Measurements from ENCODE around the gene ZNF792.

DNA sequence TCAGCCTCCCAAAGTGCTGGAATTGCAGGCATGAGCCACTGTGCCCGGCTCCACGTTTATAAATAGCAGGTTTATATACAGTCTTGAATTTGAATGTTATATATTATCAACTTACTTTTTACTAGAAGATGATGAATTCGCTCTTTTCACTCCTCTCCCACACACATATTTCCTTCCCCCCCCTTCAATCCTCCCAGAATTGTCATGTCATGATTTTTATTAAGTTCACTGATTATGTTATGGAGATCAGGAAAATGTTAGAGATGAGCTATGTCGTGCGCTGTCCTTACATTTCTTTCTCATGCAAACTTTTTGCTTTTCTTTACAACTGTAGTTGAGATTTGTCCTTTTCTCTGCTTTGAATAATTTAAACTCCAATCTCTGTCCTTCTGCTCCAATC lies 18.2 kb upstream of the ZNF792 start:
- no peak for TF ChIP-seq RAD21 (IDR thresholded peaks at IDR 0.05; ENCODE audit: low read length)
- TF ChIP-seq FOS (IDR thresholded peaks at IDR 0.05; ENCODE audit: low read depth, low read length): no peak
- TF ChIP-seq, protein P1, sequence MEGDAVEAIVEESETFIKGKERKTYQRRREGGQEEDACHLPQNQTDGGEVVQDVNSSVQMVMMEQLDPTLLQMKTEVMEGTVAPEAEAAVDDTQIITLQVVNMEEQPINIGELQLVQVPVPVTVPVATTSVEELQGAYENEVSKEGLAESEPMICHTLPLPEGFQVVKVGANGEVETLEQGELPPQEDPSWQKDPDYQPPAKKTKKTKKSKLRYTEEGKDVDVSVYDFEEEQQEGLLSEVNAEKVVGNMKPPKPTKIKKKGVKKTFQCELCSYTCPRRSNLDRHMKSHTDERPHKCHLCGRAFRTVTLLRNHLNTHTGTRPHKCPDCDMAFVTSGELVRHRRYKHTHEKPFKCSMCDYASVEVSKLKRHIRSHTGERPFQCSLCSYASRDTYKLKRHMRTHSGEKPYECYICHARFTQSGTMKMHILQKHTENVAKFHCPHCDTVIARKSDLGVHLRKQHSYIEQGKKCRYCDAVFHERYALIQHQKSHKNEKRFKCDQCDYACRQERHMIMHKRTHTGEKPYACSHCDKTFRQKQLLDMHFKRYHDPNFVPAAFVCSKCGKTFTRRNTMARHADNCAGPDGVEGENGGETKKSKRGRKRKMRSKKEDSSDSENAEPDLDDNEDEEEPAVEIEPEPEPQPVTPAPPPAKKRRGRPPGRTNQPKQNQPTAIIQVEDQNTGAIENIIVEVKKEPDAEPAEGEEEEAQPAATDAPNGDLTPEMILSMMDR (conservative IDR thresholded peaks at IDR 0.05; ENCODE audit: low read depth, low read length): no peak
- no peak for TF ChIP-seq MAZ (IDR thresholded peaks at IDR 0.05; ENCODE audit: borderline replicate concordance, low read depth, low read length)
- no peak for TF ChIP-seq POLR2A (IDR thresholded peaks at IDR 0.05; ENCODE audit: low read depth, low read length)
- TF ChIP-seq RCOR1 (IDR thresholded peaks at IDR 0.05; ENCODE audit: insufficient replicate concordance, low read length): no peak
- TF ChIP-seq RFX5 (IDR thresholded peaks at IDR 0.05; ENCODE audit: low read depth, low read length): no peak

Measured in IMR-90 (cell line).